NT2/D1 (cell line): ENCODE results near the gene SLC44A4.

ENCODE experiments used
- SUZ12 ChIP-seq: IDR thresholded peaks from 2 replicates; pipeline ENCODE4 v1.6.1; 2011; ENCODE audit not compliant: insufficient read length, insufficient read depth; ENCODE audit errors: extremely low read depth
- YY1 ChIP-seq: IDR thresholded peaks from 2 replicates; pipeline ENCODE4 v1.6.1; 2011; ENCODE audit not compliant: insufficient read length, insufficient read depth
- ZNF274 ChIP-seq: IDR thresholded peaks from 2 replicates; pipeline ENCODE4 v1.6.1; 2011; ENCODE audit warnings: mild to moderate bottlenecking, low read depth, low read length

DNA sequence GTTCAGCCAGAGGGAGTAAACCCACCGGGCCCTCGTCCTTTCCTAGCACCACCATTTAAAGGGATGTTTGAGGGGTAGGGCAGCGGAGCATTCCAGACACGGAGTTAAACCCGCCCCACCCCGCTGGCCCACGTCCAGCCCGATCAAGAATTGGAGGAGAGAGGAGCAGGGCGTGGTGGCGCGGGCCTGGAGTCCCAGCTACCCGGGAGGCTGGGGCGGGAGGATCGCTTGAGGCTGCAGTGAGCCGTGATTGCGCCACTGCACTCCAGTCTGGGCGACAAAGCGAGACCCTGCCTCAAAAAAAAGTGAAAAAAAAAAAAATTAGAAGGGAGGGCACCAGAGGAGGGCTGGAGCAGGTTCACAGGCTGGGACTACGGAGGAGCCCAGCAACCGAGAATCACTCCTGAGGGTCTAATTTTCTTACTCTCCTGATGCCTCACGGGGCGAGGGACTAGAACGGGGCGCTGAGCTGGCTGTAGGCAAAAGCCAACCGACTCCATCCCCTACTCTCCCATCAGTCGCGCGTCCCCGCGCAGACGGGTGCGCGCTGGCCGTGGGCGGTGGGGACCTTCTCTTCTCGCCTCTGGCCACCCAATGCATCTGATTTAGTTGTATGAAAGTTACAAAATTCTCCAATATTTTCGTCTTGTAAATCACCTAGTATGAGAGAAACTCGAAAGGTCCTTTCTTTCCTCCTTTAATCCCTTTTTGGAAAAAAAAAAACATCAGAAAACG lies 57.3 kb downstream of the SLC44A4 start:
- TF ChIP-seq YY1 (no peak), ZNF274 (no peak), SUZ12 (no peak)
